ENCODE results near the gene EPN2. TPM values are rescaled to one million over a fixed set of nuclear protein-coding genes. Genes with fewer than 3 reads are reported as not detected.

The EPN2 gene
- polyA plus RNA-seq, 1 of the 3 experiments (the other 2 are of a cell fraction), result 38.9 TPM

- POLR2A ChIA-PET, result no interaction called here
- TF ChIP-seq, protein P1, sequence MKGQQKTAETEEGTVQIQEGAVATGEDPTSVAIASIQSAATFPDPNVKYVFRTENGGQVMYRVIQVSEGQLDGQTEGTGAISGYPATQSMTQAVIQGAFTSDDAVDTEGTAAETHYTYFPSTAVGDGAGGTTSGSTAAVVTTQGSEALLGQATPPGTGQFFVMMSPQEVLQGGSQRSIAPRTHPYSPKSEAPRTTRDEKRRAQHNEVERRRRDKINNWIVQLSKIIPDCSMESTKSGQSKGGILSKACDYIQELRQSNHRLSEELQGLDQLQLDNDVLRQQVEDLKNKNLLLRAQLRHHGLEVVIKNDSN (IDR thresholded peaks at IDR 0.05; ENCODE audit: borderline replicate concordance, low read depth), result no peak
- TF ChIP-seq, protein P2, sequence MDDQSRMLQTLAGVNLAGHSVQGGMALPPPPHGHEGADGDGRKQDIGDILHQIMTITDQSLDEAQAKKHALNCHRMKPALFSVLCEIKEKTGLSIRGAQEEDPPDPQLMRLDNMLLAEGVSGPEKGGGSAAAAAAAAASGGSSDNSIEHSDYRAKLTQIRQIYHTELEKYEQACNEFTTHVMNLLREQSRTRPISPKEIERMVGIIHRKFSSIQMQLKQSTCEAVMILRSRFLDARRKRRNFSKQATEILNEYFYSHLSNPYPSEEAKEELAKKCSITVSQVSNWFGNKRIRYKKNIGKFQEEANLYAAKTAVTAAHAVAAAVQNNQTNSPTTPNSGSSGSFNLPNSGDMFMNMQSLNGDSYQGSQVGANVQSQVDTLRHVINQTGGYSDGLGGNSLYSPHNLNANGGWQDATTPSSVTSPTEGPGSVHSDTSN (IDR thresholded peaks at IDR 0.05), result no peak
- no peak for TF ChIP-seq RAD21 (IDR thresholded peaks at IDR 0.05; ENCODE audit: low read length)
- TF ChIP-seq GATA2 (CRISPR knock-in tag; IDR thresholded peaks at IDR 0.05), result no peak
- TF ChIP-seq, protein P3, sequence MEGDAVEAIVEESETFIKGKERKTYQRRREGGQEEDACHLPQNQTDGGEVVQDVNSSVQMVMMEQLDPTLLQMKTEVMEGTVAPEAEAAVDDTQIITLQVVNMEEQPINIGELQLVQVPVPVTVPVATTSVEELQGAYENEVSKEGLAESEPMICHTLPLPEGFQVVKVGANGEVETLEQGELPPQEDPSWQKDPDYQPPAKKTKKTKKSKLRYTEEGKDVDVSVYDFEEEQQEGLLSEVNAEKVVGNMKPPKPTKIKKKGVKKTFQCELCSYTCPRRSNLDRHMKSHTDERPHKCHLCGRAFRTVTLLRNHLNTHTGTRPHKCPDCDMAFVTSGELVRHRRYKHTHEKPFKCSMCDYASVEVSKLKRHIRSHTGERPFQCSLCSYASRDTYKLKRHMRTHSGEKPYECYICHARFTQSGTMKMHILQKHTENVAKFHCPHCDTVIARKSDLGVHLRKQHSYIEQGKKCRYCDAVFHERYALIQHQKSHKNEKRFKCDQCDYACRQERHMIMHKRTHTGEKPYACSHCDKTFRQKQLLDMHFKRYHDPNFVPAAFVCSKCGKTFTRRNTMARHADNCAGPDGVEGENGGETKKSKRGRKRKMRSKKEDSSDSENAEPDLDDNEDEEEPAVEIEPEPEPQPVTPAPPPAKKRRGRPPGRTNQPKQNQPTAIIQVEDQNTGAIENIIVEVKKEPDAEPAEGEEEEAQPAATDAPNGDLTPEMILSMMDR (IDR thresholded peaks at IDR 0.05), result no peak
- TF ChIP-seq, protein P4, sequence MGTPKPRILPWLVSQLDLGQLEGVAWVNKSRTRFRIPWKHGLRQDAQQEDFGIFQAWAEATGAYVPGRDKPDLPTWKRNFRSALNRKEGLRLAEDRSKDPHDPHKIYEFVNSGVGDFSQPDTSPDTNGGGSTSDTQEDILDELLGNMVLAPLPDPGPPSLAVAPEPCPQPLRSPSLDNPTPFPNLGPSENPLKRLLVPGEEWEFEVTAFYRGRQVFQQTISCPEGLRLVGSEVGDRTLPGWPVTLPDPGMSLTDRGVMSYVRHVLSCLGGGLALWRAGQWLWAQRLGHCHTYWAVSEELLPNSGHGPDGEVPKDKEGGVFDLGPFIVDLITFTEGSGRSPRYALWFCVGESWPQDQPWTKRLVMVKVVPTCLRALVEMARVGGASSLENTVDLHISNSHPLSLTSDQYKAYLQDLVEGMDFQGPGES (IDR thresholded peaks at IDR 0.05; ENCODE audit: low read depth, low read length), result no peak
- no peak for TF ChIP-seq SIN3A (IDR thresholded peaks at IDR 0.05; ENCODE audit: borderline replicate concordance, low read depth, low read length)
- TF ChIP-seq, protein P5, sequence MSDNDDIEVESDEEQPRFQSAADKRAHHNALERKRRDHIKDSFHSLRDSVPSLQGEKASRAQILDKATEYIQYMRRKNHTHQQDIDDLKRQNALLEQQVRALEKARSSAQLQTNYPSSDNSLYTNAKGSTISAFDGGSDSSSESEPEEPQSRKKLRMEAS (IDR thresholded peaks at IDR 0.05; ENCODE audit: low read depth), result no peak
- no peak for TF ChIP-seq MXI1 (IDR thresholded peaks at IDR 0.05; ENCODE audit: low read depth, low read length)
- no peak for TF ChIP-seq SMC3 (IDR thresholded peaks at IDR 0.05; ENCODE audit: low read depth, low read length)
- no peak for TF ChIP-seq MEF2A (IDR thresholded peaks at IDR 0.05; ENCODE audit: borderline replicate concordance, low read depth)
- TF ChIP-seq TAF1 (IDR thresholded peaks at IDR 0.05; ENCODE audit: borderline replicate concordance, low read depth, low read length), result no peak
- TF ChIP-seq USF2 (IDR thresholded peaks at IDR 0.05; ENCODE audit: borderline replicate concordance, low read depth, low read length), result no peak
- no peak for TF ChIP-seq REST (IDR thresholded peaks at IDR 0.05; ENCODE audit: low read depth, low read length)
- CTCF ChIA-PET, result interaction anchor here (1.3 to 5.6 kb wide), 3 partner anchors 10 to 394 kb away, joined by 3 to 37 read pairs (median 19); partner anchors contain the start of gene B9D1
Observed at GRCh38 chr17:19372866-19373504, 135.8 kb downstream of the EPN2 start.

More at GRCh38 chr17:19372866-19373504, 135.8 kb downstream of the EPN2 start:
- no peak overlapping the region for H2AFZ ChIP-seq (ENCODE audit: low read depth)
- DNase-seq, result no peak
- peaks cover 11% of the 10 kb centered on the region for H3K79me2 ChIP-seq (ENCODE audit: insufficient read depth)
- no peak overlapping the region for H3K9ac ChIP-seq
- H3K9me2 ChIP-seq, result no peaks in the 10 kb centered on the region
- no peaks in the 10 kb centered on the region for H3K27me3 ChIP-seq (ENCODE audit: insufficient read depth)
- peaks cover 20% of the 10 kb centered on the region for H3F3A ChIP-seq (replicated peaks; ENCODE audit: insufficient read depth)
- no peak overlapping the region for H3K4me2 ChIP-seq
- WGBS (ENCODE audit: low lambda C conversion rate), result 93% methylated on average over 6 of the region's 8 CpGs
- peaks cover 0 to 4% of the 10 kb centered on the region in 2 experiments; a peak in 3 of 4 replicates for H3K4me1 ChIP-seq (ENCODE audit: control insufficient read depth in 1 of 2, insufficient read depth in 2 of 2, low read depth in 1 of 2, low read length in 1 of 2)
- no peak overlapping the region for H3K4me3 ChIP-seq (ENCODE audit: low read depth in 2 of 2, low read length in 1 of 2)
- no peaks in the 10 kb centered on the region for H3K36me3 ChIP-seq (replicated peaks in 1 of 2; ENCODE audit: control insufficient read depth in 1 of 2, insufficient read depth in 2 of 2, low read length in 1 of 2)
- no peaks in the 10 kb centered on the region for H3K9me3 ChIP-seq
- H3K27ac ChIP-seq (ENCODE audit: low read depth in 2 of 2, low read length in 1 of 2), result no peak overlapping the region
- no peaks in the 10 kb centered on the region for H4K20me1 ChIP-seq (ENCODE audit: insufficient read depth)

All from SK-N-SH (cell line).